BJ (cell line): ENCODE results near the gene KDM4F. TPM values are rescaled to one million over a fixed set of nuclear protein-coding genes. Genes with fewer than 3 reads are reported as not detected.

Source experiments
- CTCF ChIA-PET: fragments of 350-600 bp; formaldehyde crosslinking; extraction: SDS; loops from one replicate; lab custom pipeline; 2021; ENCODE audit warnings: antibody characterized with exemption, inconsistent platforms; lab: Yijun Ruan, JAX
- POLR2A ChIA-PET: fragments of 300-600 bp; sonication (Branson Sonifier 250); formaldehyde crosslinking; extraction: SDS; loops from one replicate; lab custom pipeline; 2021; ENCODE audit warnings: antibody characterized with exemption; lab: Charles Lee
- DNase-seq: peaks from one replicate; pipeline ENCODE4 v3.0.0-alpha.2; 2011; ENCODE audit warnings: low read depth
- H3K27me3 ChIP-seq: 2 replicates; pipeline ENCODE4 v1.6.0; 2011; ENCODE audit warnings: low read length; ENCODE audit not compliant: control insufficient read depth, insufficient read depth
- H3K36me3 ChIP-seq: 2 replicates; pipeline ENCODE4 v1.5.1; 2011; ENCODE audit warnings: low read length; ENCODE audit not compliant: control insufficient read depth, insufficient read depth
- H3K4me3 ChIP-seq: 2 replicates; pipeline ENCODE4 v1.5.1; 2011; ENCODE audit warnings: low read depth, mild to moderate bottlenecking, control low read depth, low read length
- polyA plus RNA-seq: library from polyadenylated mRNA; depleted of rRNA; stranded (reverse); fragments of >200 nt; gene quantifications from 2 replicates; pipeline ENCODE4 v1.2.3, GENCODE V29; 2011
- TF ChIP-seq, protein P1 (sequence below): IDR thresholded peaks from 2 replicates; pipeline ENCODE4 v1.5.1; 2011; ENCODE audit warnings: low read depth, mild to moderate bottlenecking, control low read depth, inconsistent platforms, low read length, moderate library complexity; ENCODE audit not compliant: insufficient read depth

KDM4F gene
- polyA plus RNA-seq, 1 experiment, result not detected

GRCh38 chr11:95084509-95084908, 35.3 kb downstream of the KDM4F start:
- POLR2A ChIA-PET, result no interaction called here
- DNase-seq, result no peak

DNA sequence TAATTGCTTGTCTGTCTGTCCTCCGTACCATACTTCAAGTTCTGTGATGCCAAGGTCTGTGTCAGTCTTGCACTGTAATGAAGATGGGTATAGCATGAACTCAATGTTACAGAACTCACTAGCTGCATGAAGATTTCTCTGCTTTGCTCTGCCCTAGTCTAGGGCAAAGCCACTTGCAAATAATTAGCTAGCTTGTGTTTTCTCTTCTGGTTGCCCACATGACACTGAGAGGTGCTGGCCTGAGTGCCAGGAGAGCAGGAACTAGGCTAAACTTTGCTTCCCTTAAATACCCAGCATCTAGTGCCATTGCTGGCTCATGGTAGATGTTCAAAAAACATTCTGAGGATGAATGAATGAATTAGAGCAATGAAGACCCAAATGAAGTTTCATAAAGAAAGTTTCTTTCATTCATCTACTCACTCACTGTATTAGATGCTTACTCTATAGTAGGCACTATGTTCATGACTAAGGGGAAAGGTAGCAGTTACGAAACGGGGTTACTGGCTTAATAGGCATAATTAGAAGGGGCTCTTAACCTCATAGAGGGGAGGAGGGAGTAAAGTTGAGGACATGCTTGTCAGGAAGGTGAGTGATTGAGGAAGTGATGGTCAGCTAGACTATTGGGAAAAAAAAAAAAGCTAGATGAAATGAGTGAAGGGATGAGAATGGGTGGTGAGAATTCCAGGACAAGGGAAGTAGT, 36.0 kb downstream of the KDM4F start:
- Histone ChIP-seq H3K4me3 (no peak overlapping the region), H3K36me3 (no peaks in the 10 kb centered on the region), H3K27me3 (no peaks in the 10 kb centered on the region; the same call in 1 of the 2 replicates)
- ChIA-PET POLR2A (interaction anchor here (0.6 to 1.3 kb wide), 2 partner anchors 9 to 12 kb away, joined by 3 to 4 read pairs; no protein-coding TSS in a partner anchor), CTCF (interaction anchor here (1.3 to 3.4 kb wide), 2 partner anchors 17 to 679 kb away, joined by 4 to 19 read pairs; partner anchors contain the start of gene SRSF8)
- TF ChIP-seq, protein P1, sequence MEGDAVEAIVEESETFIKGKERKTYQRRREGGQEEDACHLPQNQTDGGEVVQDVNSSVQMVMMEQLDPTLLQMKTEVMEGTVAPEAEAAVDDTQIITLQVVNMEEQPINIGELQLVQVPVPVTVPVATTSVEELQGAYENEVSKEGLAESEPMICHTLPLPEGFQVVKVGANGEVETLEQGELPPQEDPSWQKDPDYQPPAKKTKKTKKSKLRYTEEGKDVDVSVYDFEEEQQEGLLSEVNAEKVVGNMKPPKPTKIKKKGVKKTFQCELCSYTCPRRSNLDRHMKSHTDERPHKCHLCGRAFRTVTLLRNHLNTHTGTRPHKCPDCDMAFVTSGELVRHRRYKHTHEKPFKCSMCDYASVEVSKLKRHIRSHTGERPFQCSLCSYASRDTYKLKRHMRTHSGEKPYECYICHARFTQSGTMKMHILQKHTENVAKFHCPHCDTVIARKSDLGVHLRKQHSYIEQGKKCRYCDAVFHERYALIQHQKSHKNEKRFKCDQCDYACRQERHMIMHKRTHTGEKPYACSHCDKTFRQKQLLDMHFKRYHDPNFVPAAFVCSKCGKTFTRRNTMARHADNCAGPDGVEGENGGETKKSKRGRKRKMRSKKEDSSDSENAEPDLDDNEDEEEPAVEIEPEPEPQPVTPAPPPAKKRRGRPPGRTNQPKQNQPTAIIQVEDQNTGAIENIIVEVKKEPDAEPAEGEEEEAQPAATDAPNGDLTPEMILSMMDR, result no peak
- no peak for DNase-seq

More at GRCh38 chr11:95084509-95084908, 35.3 kb downstream of the KDM4F start:
- Histone ChIP-seq H3K36me3 (no peaks in the 10 kb centered on the region), H3K4me3 (no peak overlapping the region), H3K27me3 (no peaks in the 10 kb centered on the region; the same call in 1 of the 2 replicates)
- TF ChIP-seq, protein P1, result no peak
- CTCF ChIA-PET, result interaction anchor here (1.3 to 3.4 kb wide), 2 partner anchors 17 to 680 kb away, joined by 4 to 19 read pairs; partner anchors contain the start of gene SRSF8

DNA sequence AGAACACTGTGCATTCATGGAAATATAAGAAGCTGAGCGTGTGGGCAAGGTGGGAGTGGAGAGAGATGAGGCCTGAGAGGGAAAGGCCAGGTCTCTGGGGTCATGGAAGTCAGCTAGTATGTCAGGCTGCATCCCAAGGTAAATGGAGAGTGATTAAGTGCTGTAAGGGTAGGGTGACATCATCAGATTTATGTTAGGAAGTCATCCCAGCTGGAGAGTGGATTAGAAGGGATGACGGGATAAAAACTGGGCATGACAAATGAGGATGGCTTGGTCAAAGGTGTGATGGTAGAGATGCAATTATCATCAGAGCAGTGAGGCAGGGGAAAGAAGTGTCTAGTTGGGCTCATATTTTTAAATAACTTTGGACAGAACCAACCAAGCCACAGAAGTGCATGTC, 36.9 kb downstream of the KDM4F start:
- ChIA-PET CTCF (interaction anchor here (3.4 kb wide), 1 partner anchor 18 kb away, joined by 19 read pairs; the partner anchor contains the start of gene SRSF8), POLR2A (interaction anchor here (0.6 to 1.3 kb wide), 2 partner anchors 10 to 12 kb away, joined by 3 to 4 read pairs; no protein-coding TSS in a partner anchor)
- DNase-seq, result no peak
- Histone ChIP-seq H3K36me3 (no peaks in the 10 kb centered on the region), H3K27me3 (no peaks in the 10 kb centered on the region; the same call in 1 of the 2 replicates), H3K4me3 (no peak overlapping the region)
- TF ChIP-seq, protein P1, result no peak

- POLR2A ChIA-PET, result no interaction called here
- Histone ChIP-seq H3K27me3 (no peaks in the 10 kb centered on the region; the same call in 1 of the 2 replicates), H3K4me3 (no peak overlapping the region), H3K36me3 (no peaks in the 10 kb centered on the region)
- CTCF ChIA-PET, result interaction anchor here (3.4 to 7.0 kb wide), 2 partner anchors 18 to 19 kb away, joined by 19 to 59 read pairs; partner anchors contain the start of gene SRSF8
- TF ChIP-seq, protein P1, result no peak
- DNase-seq, result no peak
Observed at GRCh38 chr11:95086836-95087570, 37.8 kb downstream of the KDM4F start.
